ENCODE data around the gene KLK7.

Gene KLK7

GRCh38 chr19:51012661-51013190 is 29.0 kb upstream of the KLK7 start:
- TF ChIP-seq CTCF (conservative IDR thresholded peaks at IDR 0.05; ENCODE audit: low read depth, low read length) = no peak

GRCh38 chr19:51010066-51010795 is 26.5 kb upstream of the KLK7 start:
- no peak overlapping the region for H3K4me3 ChIP-seq (ENCODE audit: low read depth, low read length)
- DNase-seq (ENCODE audit: low read depth) = no peak
- no peak for TF ChIP-seq CTCF (conservative IDR thresholded peaks at IDR 0.05; ENCODE audit: low read depth, low read length)

More at GRCh38 chr19:51012661-51013190, 29.0 kb upstream of the KLK7 start:
- DNase-seq (ENCODE audit: low read depth) = no peak
- H3K4me3 ChIP-seq (ENCODE audit: low read depth, low read length) = no peak overlapping the region

- no peak for TF ChIP-seq CTCF (conservative IDR thresholded peaks at IDR 0.05; ENCODE audit: low read depth, low read length)
- no peak for DNase-seq (ENCODE audit: low read depth)
- H3K4me3 ChIP-seq (ENCODE audit: low read depth, low read length) = no peak overlapping the region
These were observed 25.6 kb upstream of the KLK7 start for GRCh38 chr19:51009061-51009891.

- H3K4me3 ChIP-seq (ENCODE audit: low read depth, low read length) = no peak overlapping the region
- TF ChIP-seq CTCF (conservative IDR thresholded peaks at IDR 0.05; ENCODE audit: low read depth, low read length) = no peak
- DNase-seq (ENCODE audit: low read depth) = no peak
These were observed 23.8 kb upstream of the KLK7 start for GRCh38 chr19:51007488-51007887.

- DNase-seq (ENCODE audit: low read depth) = no peak
- H3K4me3 ChIP-seq (ENCODE audit: low read depth, low read length) = no peak overlapping the region
- TF ChIP-seq CTCF (conservative IDR thresholded peaks at IDR 0.05; ENCODE audit: low read depth, low read length) = no peak
These were observed 22.7 kb upstream of the KLK7 start for GRCh38 chr19:51006406-51006805.

- no peak for TF ChIP-seq CTCF (conservative IDR thresholded peaks at IDR 0.05; ENCODE audit: low read depth, low read length)
- DNase-seq (ENCODE audit: low read depth) = no peak
- no peak overlapping the region for H3K4me3 ChIP-seq (ENCODE audit: low read depth, low read length)
These were observed 21.5 kb upstream of the KLK7 start for GRCh38 chr19:51005248-51005647.
